Cardiac ventricle fibroblast (primary cell): ENCODE data around the gene CDS2. TPM values are rescaled to one million over a fixed set of nuclear protein-coding genes. Genes with fewer than 3 reads are reported as not detected.

ENCODE experiments used
- total RNA-seq: library from RNA; depleted of rRNA; stranded (reverse); fragments of >200 nt; gene quantifications from 2 replicates; pipeline ENCODE4 v1.2.3, GENCODE V29; 2015

The CDS2 gene
- total RNA-seq, result 9.3 and 10.7 TPM in 2 replicates

DNA sequence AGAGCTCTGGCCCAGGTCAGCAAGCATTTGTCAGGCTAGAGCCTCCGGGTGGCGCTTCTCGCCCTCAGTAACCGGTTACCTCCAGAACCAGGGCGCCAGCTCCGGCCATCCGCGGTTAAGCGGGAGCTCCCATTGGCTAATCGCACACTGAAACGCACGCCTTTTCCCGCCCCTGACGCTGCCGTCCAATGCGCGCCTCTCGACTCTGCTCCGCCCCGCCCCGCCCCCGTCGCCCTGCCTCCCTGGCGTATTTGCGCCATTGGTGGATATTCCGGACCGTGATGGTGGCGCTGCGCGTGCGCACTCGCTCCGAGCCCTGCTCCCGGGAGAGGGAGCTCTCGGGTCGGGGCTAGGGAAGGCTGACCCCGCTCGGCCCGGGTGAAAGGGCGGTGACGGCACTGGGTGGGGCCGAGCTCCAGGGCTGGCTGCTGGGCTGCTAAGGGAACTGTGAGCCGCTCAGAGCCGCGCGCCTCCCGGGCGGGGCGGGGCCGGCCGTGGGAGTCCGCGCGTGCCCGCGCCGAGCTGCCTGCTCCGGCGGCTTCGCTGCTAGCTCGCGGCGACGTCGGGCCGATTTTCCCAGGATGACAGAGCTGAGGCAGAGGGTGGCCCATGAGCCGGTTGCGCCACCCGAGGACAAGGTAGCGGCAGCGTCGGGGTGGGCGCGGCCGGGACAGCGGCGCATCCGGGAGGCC, at the start of gene CDS2:
CDS2 (plus strand) TSS at position 497 of the 692 bp plus-strand sequence; CDS start at position 582, 85 bp downstream.

DNA sequence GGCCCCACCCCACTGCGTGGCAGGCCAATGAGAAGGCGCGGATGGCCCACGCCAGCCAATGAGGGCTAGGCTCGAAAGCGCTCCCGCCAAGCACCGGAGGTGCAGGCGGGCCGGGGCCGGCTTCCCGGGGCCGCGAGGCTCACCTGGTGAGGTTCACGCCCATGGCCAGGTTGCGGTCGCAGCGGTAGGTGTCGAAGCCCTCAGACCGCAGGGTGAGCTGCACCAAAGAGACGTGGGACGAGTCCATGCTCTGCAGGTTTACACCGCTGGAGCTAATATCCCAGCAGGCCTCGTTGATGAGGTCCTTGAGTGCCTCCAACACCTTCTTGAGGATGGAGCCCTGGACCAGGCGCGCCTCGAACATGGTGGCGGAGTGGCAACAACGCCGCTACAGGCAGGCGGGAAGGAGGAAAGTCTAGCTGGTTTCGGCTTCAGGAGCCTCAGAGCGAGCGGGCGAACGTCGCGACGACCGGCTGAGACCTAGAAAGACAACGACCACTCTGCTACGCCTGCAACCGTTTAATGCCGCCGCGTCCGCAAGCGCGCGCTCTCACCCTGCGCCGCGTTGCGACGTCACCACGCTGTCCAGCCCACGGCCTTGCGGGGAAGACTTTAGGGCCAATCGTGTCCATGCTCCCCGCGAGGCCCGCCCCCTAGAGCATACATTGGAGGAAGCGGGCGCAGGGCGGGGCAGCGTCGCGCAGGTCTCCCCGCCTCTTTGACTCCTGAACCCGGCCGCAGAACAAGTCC, 7.2 kb upstream of the CDS2 start, which contains the start of gene PCNA:
PCNA (minus strand) TSS at position 524 of the 750 bp plus-strand sequence; CDS start at position 364, 160 bp downstream.

Other genes with a start within 250 kb of the CDS2 start
- 12.4 and 12.5 TPM in 2 replicates for gene SLC23A2, start 125.5 kb upstream of the CDS2 start, total RNA-seq
- 141 and 146 TPM in 2 replicates for gene TMEM230, start 13.9 kb upstream of the CDS2 start, total RNA-seq
- 52.1 and 56.4 TPM in 2 replicates for gene PCNA, start 7.0 kb upstream of the CDS2 start, total RNA-seq
- gene PROKR2, start 189.9 kb downstream of the CDS2 start, total RNA-seq, result not detected in 2 replicates